ENCODE results near the gene ADARB2.

Gene ADARB2

DNA sequence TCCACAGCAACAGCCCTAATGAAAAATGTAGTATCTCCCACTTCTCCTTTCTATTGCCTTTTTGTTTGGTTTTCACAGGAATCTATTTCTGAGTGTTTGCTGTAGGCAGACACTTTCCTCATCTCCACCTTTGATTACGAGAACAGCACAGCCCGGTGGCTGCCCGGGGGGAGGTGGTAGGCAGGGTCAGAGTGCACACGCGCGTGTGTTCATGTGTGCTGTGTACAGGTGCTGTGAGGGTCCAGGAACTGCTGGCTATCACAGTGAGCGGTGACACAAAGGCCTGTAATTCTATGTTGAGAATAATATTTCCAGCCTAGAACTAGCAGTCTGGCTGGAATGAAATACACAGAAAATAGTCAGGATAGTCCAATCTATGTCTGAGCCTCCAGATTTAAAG lies 212.8 kb downstream of the ADARB2 start:
- no peak for TF ChIP-seq CREB1 (IDR thresholded peaks at IDR 0.05; ENCODE audit: low read depth)
- TF ChIP-seq TAF1 (IDR thresholded peaks at IDR 0.05; ENCODE audit: low read depth) = no peak
- TF ChIP-seq RAD21 (IDR thresholded peaks at IDR 0.05; ENCODE audit: low read depth) = no peak
- TF ChIP-seq, protein P1, sequence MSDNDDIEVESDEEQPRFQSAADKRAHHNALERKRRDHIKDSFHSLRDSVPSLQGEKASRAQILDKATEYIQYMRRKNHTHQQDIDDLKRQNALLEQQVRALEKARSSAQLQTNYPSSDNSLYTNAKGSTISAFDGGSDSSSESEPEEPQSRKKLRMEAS (IDR thresholded peaks at IDR 0.05) = no peak
- TF ChIP-seq ZBTB7A (IDR thresholded peaks at IDR 0.05; ENCODE audit: low read depth) = no peak
- no peak for TF ChIP-seq TCF12 (IDR thresholded peaks at IDR 0.05; ENCODE audit: low read depth)
- TF ChIP-seq CEBPB (IDR thresholded peaks at IDR 0.05) = no peak
- no peak for TF ChIP-seq EP300 (IDR thresholded peaks at IDR 0.05; ENCODE audit: borderline replicate concordance)
- TF ChIP-seq YY1 (IDR thresholded peaks at IDR 0.05; ENCODE audit: low read depth) = no peak
- TF ChIP-seq FOXM1 (IDR thresholded peaks at IDR 0.05; ENCODE audit: borderline replicate concordance, low read depth) = no peak
- no peak for TF ChIP-seq NFIC (IDR thresholded peaks at IDR 0.05)
- TF ChIP-seq, protein P2, sequence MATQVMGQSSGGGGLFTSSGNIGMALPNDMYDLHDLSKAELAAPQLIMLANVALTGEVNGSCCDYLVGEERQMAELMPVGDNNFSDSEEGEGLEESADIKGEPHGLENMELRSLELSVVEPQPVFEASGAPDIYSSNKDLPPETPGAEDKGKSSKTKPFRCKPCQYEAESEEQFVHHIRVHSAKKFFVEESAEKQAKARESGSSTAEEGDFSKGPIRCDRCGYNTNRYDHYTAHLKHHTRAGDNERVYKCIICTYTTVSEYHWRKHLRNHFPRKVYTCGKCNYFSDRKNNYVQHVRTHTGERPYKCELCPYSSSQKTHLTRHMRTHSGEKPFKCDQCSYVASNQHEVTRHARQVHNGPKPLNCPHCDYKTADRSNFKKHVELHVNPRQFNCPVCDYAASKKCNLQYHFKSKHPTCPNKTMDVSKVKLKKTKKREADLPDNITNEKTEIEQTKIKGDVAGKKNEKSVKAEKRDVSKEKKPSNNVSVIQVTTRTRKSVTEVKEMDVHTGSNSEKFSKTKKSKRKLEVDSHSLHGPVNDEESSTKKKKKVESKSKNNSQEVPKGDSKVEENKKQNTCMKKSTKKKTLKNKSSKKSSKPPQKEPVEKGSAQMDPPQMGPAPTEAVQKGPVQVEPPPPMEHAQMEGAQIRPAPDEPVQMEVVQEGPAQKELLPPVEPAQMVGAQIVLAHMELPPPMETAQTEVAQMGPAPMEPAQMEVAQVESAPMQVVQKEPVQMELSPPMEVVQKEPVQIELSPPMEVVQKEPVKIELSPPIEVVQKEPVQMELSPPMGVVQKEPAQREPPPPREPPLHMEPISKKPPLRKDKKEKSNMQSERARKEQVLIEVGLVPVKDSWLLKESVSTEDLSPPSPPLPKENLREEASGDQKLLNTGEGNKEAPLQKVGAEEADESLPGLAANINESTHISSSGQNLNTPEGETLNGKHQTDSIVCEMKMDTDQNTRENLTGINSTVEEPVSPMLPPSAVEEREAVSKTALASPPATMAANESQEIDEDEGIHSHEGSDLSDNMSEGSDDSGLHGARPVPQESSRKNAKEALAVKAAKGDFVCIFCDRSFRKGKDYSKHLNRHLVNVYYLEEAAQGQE (IDR thresholded peaks at IDR 0.05; ENCODE audit: low read depth) = no peak
- TF ChIP-seq TEAD4 (IDR thresholded peaks at IDR 0.05) = no peak
- TF ChIP-seq EGR1 (IDR thresholded peaks at IDR 0.05) = no peak
- TF ChIP-seq, protein P3, sequence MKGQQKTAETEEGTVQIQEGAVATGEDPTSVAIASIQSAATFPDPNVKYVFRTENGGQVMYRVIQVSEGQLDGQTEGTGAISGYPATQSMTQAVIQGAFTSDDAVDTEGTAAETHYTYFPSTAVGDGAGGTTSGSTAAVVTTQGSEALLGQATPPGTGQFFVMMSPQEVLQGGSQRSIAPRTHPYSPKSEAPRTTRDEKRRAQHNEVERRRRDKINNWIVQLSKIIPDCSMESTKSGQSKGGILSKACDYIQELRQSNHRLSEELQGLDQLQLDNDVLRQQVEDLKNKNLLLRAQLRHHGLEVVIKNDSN (IDR thresholded peaks at IDR 0.05) = no peak

DNA sequence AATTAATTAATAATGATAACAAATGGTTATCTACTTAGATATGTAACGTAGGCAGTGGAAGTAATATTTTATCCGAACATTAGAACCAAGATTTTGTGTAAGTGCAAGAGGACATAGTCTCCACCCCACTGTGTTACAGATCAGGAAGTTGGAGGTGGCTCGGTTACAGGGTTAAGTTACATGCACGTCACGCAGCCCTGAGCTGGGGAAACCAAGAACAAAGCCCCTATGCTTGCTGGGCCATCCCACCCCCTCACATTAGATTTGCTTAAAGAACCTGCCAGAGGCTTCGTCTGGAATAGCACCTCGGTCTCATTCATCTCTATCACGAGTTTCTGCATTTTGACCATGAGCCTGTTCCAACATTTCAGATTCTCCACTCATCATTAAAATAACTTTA lies 214.1 kb downstream of the ADARB2 start:
- TF ChIP-seq EP300 (IDR thresholded peaks at IDR 0.05; ENCODE audit: borderline replicate concordance) = no peak
- TF ChIP-seq, protein P2 (IDR thresholded peaks at IDR 0.05; ENCODE audit: low read depth) = no peak
- TF ChIP-seq TCF12 (IDR thresholded peaks at IDR 0.05; ENCODE audit: low read depth) = no peak
- no peak for TF ChIP-seq TEAD4 (IDR thresholded peaks at IDR 0.05)
- TF ChIP-seq, protein P1 (IDR thresholded peaks at IDR 0.05) = no peak
- no peak for TF ChIP-seq CREB1 (IDR thresholded peaks at IDR 0.05; ENCODE audit: low read depth)
- TF ChIP-seq NFIC (IDR thresholded peaks at IDR 0.05) = no peak
- TF ChIP-seq EGR1 (IDR thresholded peaks at IDR 0.05) = no peak
- no peak for TF ChIP-seq RAD21 (IDR thresholded peaks at IDR 0.05; ENCODE audit: low read depth)
- no peak for TF ChIP-seq CEBPB (IDR thresholded peaks at IDR 0.05)
- no peak for TF ChIP-seq TAF1 (IDR thresholded peaks at IDR 0.05; ENCODE audit: low read depth)
- no peak for TF ChIP-seq ZBTB7A (IDR thresholded peaks at IDR 0.05; ENCODE audit: low read depth)
- no peak for TF ChIP-seq YY1 (IDR thresholded peaks at IDR 0.05; ENCODE audit: low read depth)
- TF ChIP-seq FOXM1 (IDR thresholded peaks at IDR 0.05; ENCODE audit: borderline replicate concordance, low read depth) = no peak
- TF ChIP-seq, protein P3 (IDR thresholded peaks at IDR 0.05) = no peak

DNA sequence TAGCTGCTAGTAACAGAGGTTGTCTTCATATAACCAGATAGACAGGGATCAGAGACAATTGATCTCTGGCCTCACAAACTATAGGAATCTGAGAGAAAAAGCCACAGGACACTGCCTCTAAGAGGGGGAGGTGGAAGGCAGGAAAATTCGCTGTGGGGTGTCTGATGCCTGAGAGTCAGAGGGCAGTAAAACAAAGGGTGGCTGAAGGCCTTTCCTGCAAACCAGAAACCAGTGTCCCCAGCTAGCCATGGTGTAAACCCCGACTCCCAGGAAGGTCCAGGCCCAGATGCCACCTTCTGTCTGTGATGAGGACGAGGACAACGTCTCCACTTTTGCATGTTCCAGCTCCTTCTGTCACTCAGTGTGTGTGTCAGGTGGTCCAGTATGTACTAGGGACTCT lies 215.1 kb downstream of the ADARB2 start:
- TF ChIP-seq TAF1 (IDR thresholded peaks at IDR 0.05; ENCODE audit: low read depth) (no peak), ZBTB7A (IDR thresholded peaks at IDR 0.05; ENCODE audit: low read depth) (no peak), FOXM1 (IDR thresholded peaks at IDR 0.05; ENCODE audit: borderline replicate concordance, low read depth) (no peak), CREB1 (IDR thresholded peaks at IDR 0.05; ENCODE audit: low read depth) (no peak), EGR1 (IDR thresholded peaks at IDR 0.05) (no peak), TCF12 (IDR thresholded peaks at IDR 0.05; ENCODE audit: low read depth) (no peak), TEAD4 (IDR thresholded peaks at IDR 0.05) (no peak), EP300 (IDR thresholded peaks at IDR 0.05; ENCODE audit: borderline replicate concordance) (no peak), NFIC (IDR thresholded peaks at IDR 0.05) (no peak), CEBPB (IDR thresholded peaks at IDR 0.05) (no peak)
- TF ChIP-seq, protein P3 (IDR thresholded peaks at IDR 0.05) = no peak
- TF ChIP-seq, protein P1 (IDR thresholded peaks at IDR 0.05) = no peak
- TF ChIP-seq, protein P2 (IDR thresholded peaks at IDR 0.05; ENCODE audit: low read depth) = no peak

Data from Ishikawa (cell line).